ENCODE results near the gene METTL15. TPM values are rescaled to one million over a fixed set of nuclear protein-coding genes. Genes with fewer than 3 reads are reported as not detected.

Gene METTL15
- total and polyA plus RNA-seq, 3 donors from 2014 or later: 8.2 to 25.7 (median 14.8) TPM

- DNase-seq: no peak
- TF ChIP-seq POLR2A (IDR thresholded peaks at IDR 0.05) (no peak), CTCF (IDR thresholded peaks at IDR 0.05) (no peak)
- no peak overlapping the region for H3K27ac ChIP-seq
- no peaks in the 10 kb centered on the region for H3K4me1 ChIP-seq
- no peaks in the 10 kb centered on the region for H3K27me3 ChIP-seq
- H3K36me3 ChIP-seq (ENCODE audit: low read depth, missing control alignments): no peaks in the 10 kb centered on the region
- no peak overlapping the region for H3K4me3 ChIP-seq
- intact Hi-C loops (cut with DNase I; ENCODE audit: low total_unique reads): no loop called here
- no peaks in the 10 kb centered on the region for H3K9me3 ChIP-seq
Observed at GRCh38 chr11:28337701-28338100, 229.5 kb downstream of the METTL15 start.

DNA sequence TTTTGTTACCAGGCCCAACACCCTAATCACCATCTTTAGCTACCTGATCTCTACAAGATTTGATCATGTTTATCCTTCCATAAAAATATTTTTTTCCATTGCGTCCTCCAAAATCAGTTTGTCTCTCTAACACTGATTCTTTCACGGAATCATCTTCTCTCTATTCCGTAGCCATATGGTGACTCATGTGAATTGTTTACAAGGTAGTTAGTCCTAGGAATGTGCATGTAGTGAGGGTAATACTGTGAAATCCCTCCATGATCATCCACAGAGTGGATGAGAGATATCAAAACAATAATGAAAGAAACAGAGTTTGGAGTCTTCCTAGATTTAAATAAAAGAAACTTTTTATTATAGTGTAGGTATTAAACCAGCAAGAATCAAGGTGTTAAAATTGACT lies 230.2 kb downstream of the METTL15 start:
- 89 to 91% methylated on average over 3 of the region's 3 CpGs for WGBS, 2 donors
- Histone ChIP-seq H3K36me3 (ENCODE audit: low read depth, missing control alignments) (no peaks in the 10 kb centered on the region), H3K9me3 (no peaks in the 10 kb centered on the region), H3K4me1 (no peaks in the 10 kb centered on the region), H3K27me3 (no peaks in the 10 kb centered on the region), H3K27ac (no peak overlapping the region), H3K4me3 (no peak overlapping the region)
- DNase-seq: no peak
- TF ChIP-seq CTCF (IDR thresholded peaks at IDR 0.05) (no peak), POLR2A (IDR thresholded peaks at IDR 0.05) (no peak)
- intact Hi-C loops (cut with DNase I; ENCODE audit: low total_unique reads): no loop called here

GRCh38 chr11:28339488-28339887 lies 231.3 kb downstream of the METTL15 start:
- WGBS, 2 donors: 97 to 100% methylated on average over 1 of the region's 1 CpG
- intact Hi-C loops (cut with DNase I; ENCODE audit: low total_unique reads): no loop called here
- no peak overlapping the region for H3K27ac ChIP-seq

DNA sequence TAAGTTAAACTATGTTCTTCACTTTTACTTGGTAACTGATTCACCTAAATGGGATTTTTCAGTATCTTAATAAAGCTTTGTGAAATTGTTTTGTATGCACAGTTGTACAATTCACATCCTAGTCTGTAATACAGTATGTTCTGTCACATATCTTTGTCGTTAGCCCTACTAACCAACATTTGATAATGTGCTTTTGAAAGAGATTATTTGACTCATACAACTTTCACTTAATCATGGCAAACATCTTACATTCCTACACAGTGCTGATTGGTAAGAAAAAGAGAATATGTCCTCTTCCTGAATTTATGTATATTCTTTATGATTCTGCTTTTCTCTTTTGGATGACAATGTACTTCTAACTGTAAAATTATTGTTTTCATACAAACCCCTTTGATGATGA lies 234.5 kb downstream of the METTL15 start:
- no peak for TF ChIP-seq POLR2A (IDR thresholded peaks at IDR 0.05)
- no peak for DNase-seq
- Histone ChIP-seq H3K27me3 (no peaks in the 10 kb centered on the region), H3K4me3 (no peak overlapping the region), H3K4me1 (no peaks in the 10 kb centered on the region), H3K27ac (no peak overlapping the region), H3K9me3 (no peaks in the 10 kb centered on the region), H3K36me3 (ENCODE audit: low read depth, missing control alignments) (no peaks in the 10 kb centered on the region)
- intact Hi-C loops (cut with DNase I; ENCODE audit: low total_unique reads): no loop called here
- WGBS, 2 donors: 86 to 87% methylated on average over 1 of the region's 1 CpG

More at GRCh38 chr11:28339488-28339887, 231.3 kb downstream of the METTL15 start:
- Histone ChIP-seq H3K36me3 (ENCODE audit: low read depth, missing control alignments) (no peaks in the 10 kb centered on the region), H3K9me3 (no peaks in the 10 kb centered on the region), H3K4me3 (no peak overlapping the region), H3K27me3 (no peaks in the 10 kb centered on the region), H3K4me1 (no peaks in the 10 kb centered on the region)
- TF ChIP-seq CTCF (IDR thresholded peaks at IDR 0.05): no peak
- no peak for TF ChIP-seq POLR2A (IDR thresholded peaks at IDR 0.05)
- no peak for DNase-seq

- no peak overlapping the region for H3K27ac ChIP-seq
- no peak for DNase-seq
Observed at GRCh38 chr11:28343304-28344233, 235.4 kb downstream of the METTL15 start.

More at GRCh38 chr11:28343304-28344233, 235.4 kb downstream of the METTL15 start:
- no peaks in the 10 kb centered on the region for H3K4me1 ChIP-seq
- TF ChIP-seq CTCF (IDR thresholded peaks at IDR 0.05) (no peak), POLR2A (IDR thresholded peaks at IDR 0.05) (no peak)
- intact Hi-C loops (cut with DNase I; ENCODE audit: low total_unique reads): no loop called here
- H3K27me3 ChIP-seq: no peaks in the 10 kb centered on the region
- H3K36me3 ChIP-seq (ENCODE audit: low read depth, missing control alignments): no peaks in the 10 kb centered on the region
- no peak overlapping the region for H3K4me3 ChIP-seq
- WGBS, 2 donors: 64 to 68% methylated on average over 5 of the region's 5 CpGs
- no peaks in the 10 kb centered on the region for H3K9me3 ChIP-seq
